Tibial nerve (tissue), 4 donors: ENCODE results near the gene CCDC107. TPM values are rescaled to one million over a fixed set of nuclear protein-coding genes. Genes with fewer than 3 reads are reported as not detected.

Source experiments
- DNase-seq, 2 donors: peaks; one replicate each; pipeline ENCODE4 v3.0.0-alpha.2; 2019; ENCODE audit warnings: low spot score in 2 of 2
- H3K27ac ChIP-seq, 4 donors: fragments of 200-600 bp; sonication (generic) in 3 of 4; one replicate each; pipeline ENCODE4 v1.5.1; 2017 to 2019; ENCODE audit warnings: mild to moderate bottlenecking in 1 of 4
- H3K27me3 ChIP-seq, 2 donors: fragments of 200-600 bp; sonication (generic) in 1 of 2; one replicate each; pipeline versions ENCODE4 v1.5.1 to v1.6.0; 2017 to 2019
- H3K36me3 ChIP-seq, 3 donors: fragments of 200-600 bp; sonication (generic); one replicate each; pipeline ENCODE4 v1.5.1; 2018 to 2019
- H3K4me1 ChIP-seq, 4 donors: fragments of 200-600 bp; sonication (generic) in 3 of 4; one replicate each; pipeline ENCODE4 v1.5.1; 2017 to 2019
- H3K4me3 ChIP-seq, 4 donors: fragments of 200-600 bp; sonication (generic) in 3 of 4; one replicate each; pipeline ENCODE4 v1.5.1; 2017 to 2019; ENCODE audit warnings: mild to moderate bottlenecking in 1 of 4, moderate library complexity in 1 of 4
- H3K9me3 ChIP-seq, 4 donors: fragments of 200-600 bp; sonication (generic) in 3 of 4; one replicate each; pipeline ENCODE4 v1.5.1; 2017 to 2019
- EP300 ChIP-seq, 2 donors: sonication (generic); formaldehyde crosslinking; IDR thresholded peaks; one replicate each; pipeline ENCODE4 v1.6.1; 2017; ENCODE audit warnings: antibody characterized with exemption in 2 of 2, mild to moderate bottlenecking in 1 of 2
- POLR2A ChIP-seq, 2 donors: fragments of 450-650 bp; IDR thresholded peaks; one replicate each; pipeline ENCODE4 v1.6.1; 2017; ENCODE audit warnings: antibody characterized with exemption in 2 of 2, mild to moderate bottlenecking in 2 of 2, moderate library complexity in 2 of 2
- WGBS, 2 donors: methylation state at CpG; one replicate each; pipeline ENCODE4 v1.1.5; 2018; 5-methylcytosine and 5-hydroxymethylcytosine counted together
- total RNA-seq, 4 donors: library from RNA; depleted of rRNA; stranded (reverse); fragments of >200 nt; gene quantifications; one replicate each; pipeline ENCODE4 v1.1.0, GENCODE V29; 2016
- TF ChIP-seq, protein P1 (sequence below), 5 experiments: fragments of 200-600 bp in 3 of 5; fragments of 450-650 bp in 2 of 5; sonication (generic) in 3 of 5; IDR thresholded peaks; one replicate each; pipeline ENCODE4 v1.5.1; 2016 to 2019; ENCODE audit warnings: antibody characterized with exemption in 5 of 5, mild to moderate bottlenecking in 3 of 5, moderate library complexity in 2 of 5

Gene CCDC107
- total RNA-seq, 4 donors from 2014 or later: 41.6 to 58.8 (median 47.8) TPM

DNA sequence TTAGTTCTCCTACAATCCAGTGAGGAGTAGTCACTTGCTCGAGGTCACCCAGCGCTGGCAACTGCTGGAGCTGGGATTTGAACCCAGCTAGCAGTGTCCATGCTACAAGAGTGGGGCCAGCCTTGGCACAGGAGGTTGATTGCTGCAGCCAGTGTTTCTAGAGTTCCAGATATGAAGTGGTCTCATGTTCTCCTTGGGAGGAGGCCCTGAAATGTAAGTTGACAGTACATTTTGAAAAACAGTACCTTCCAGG is 802 bp downstream of the CCDC107 start:
- no peak for DNase-seq
- no peak for TF ChIP-seq EP300 (IDR thresholded peaks at IDR 0.05)
- TF ChIP-seq, protein P1, sequence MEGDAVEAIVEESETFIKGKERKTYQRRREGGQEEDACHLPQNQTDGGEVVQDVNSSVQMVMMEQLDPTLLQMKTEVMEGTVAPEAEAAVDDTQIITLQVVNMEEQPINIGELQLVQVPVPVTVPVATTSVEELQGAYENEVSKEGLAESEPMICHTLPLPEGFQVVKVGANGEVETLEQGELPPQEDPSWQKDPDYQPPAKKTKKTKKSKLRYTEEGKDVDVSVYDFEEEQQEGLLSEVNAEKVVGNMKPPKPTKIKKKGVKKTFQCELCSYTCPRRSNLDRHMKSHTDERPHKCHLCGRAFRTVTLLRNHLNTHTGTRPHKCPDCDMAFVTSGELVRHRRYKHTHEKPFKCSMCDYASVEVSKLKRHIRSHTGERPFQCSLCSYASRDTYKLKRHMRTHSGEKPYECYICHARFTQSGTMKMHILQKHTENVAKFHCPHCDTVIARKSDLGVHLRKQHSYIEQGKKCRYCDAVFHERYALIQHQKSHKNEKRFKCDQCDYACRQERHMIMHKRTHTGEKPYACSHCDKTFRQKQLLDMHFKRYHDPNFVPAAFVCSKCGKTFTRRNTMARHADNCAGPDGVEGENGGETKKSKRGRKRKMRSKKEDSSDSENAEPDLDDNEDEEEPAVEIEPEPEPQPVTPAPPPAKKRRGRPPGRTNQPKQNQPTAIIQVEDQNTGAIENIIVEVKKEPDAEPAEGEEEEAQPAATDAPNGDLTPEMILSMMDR (IDR thresholded peaks at IDR 0.05): no peak
- TF ChIP-seq POLR2A (IDR thresholded peaks at IDR 0.05): no peak
- peak overlapping the region; percentile 58 to 94 (median 90) for H3K4me3 ChIP-seq
- no peaks in the 10 kb centered on the region for H3K27me3 ChIP-seq
- H3K9me3 ChIP-seq: no peaks in the 10 kb centered on the region
- peak overlapping the region; percentile 90 to 99 (median 92) for H3K27ac ChIP-seq
- WGBS, 2 donors: 0 to 6% methylated on average over 2 of the region's 2 CpGs
- H3K4me1 ChIP-seq: peaks cover 0 to 42% (median 10%) of the 10 kb centered on the region in 4 donors
- H3K36me3 ChIP-seq: peaks cover 0 to 14% (median 0%) of the 10 kb centered on the region in 3 donors

DNA sequence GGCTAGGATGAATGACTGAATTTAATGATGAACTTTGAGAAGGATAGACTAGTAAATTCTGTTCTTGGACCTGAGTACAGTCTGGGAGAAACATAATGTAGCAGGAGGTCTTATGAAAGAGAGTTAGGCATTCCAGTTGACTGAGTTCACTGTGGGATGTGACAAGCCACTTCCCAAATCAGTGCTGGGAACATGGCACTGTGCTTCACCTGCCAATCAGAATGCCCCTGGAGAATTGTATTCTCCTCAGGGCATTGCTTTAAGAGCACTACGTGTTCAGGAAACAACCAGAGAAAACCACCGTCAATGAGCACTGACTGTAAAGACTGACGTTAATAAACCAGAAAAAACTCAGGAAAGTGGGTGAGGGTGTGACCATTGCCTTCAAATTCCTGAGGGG is 1.2 kb downstream of the CCDC107 start:
- peak overlapping the region in 2 of 4 donors; percentile 58 to 94 for H3K4me3 ChIP-seq
- H3K4me1 ChIP-seq: peaks cover 0 to 42% (median 10%) of the 10 kb centered on the region in 4 donors
- H3K9me3 ChIP-seq: no peaks in the 10 kb centered on the region
- peaks cover 0 to 14% (median 0%) of the 10 kb centered on the region in 3 donors for H3K36me3 ChIP-seq
- peak in 1 of 2 donors; percentile 56 for TF ChIP-seq EP300 (IDR thresholded peaks at IDR 0.05)
- TF ChIP-seq, protein P1 (IDR thresholded peaks at IDR 0.05): no peak
- H3K27me3 ChIP-seq: no peaks in the 10 kb centered on the region
- WGBS, 2 donors: 58 to 69% methylated on average over 3 of the region's 3 CpGs
- no peak for DNase-seq
- H3K27ac ChIP-seq: peak overlapping the region; percentile 90 to 99 (median 92)

DNA sequence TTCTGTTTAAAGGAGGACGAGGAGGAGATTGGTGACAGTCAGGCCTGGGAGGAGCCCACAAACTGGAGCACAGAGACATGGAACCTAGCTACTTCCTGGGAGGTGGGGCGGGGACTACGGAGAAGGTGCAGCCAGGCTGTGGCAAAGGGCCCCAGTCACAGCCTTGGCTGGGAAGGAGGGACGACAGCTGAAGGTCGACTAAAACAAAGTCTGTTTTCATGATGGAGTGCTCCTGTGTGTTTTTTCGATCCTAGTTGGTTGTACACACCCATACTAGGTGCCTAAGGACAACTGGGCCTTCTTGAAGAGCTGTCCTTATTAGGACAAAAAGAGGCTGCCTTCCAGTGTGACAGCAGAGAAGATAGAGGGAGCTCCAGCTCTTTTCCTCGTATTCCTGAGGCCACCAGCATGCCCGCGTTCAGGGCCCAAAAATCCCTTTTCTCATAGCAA is 2.9 kb downstream of the CCDC107 start:
- TF ChIP-seq, protein P1 (IDR thresholded peaks at IDR 0.05): peak in 3 of 5 experiments; percentile 32 to 55 (median 46)
- TF ChIP-seq POLR2A (IDR thresholded peaks at IDR 0.05): no peak
- peak in 1 of 2 donors; percentile 32 for TF ChIP-seq EP300 (IDR thresholded peaks at IDR 0.05)
- WGBS, 2 donors: 38 to 47% methylated on average over 9 of the region's 9 CpGs
- Histone ChIP-seq H3K4me1 (peaks cover 0 to 52% (median 10%) of the 10 kb centered on the region in 4 donors), H3K27ac (peak overlapping the region; percentile 30 to 99 (median 70)), H3K9me3 (no peaks in the 10 kb centered on the region), H3K4me3 (no peak overlapping the region), H3K27me3 (no peaks in the 10 kb centered on the region), H3K36me3 (peaks cover 0 to 14% (median 0%) of the 10 kb centered on the region in 3 donors)
- no peak for DNase-seq

DNA sequence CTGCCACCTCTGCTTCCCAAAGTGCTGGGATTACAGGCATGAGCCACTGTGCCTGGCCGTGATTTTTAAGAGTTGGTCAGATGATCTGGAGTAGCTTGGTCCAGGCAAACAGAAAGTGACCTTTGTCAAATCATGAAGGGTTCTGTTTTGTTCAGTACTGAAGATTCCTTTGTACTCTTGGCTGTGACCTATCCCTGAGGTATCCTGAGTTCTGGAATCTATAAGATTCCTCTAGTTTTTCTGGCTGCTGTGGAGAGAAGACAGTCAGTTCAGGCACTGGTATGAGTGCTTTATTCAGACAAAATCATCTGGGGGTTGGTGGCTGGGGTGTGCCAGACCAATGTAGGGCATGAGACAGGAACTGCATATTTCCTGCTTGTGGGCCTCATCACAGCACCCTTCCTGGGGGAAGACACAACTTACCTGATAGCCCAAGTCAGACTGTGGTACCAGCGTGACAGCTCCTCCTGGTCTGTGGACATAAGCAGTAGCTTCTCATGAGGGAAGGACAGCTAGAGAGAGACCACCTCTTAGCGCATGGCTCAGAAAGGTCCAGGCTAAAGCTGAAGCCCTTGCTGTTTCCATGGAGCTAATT is 3.8 kb downstream of the CCDC107 start:
- TF ChIP-seq EP300 (IDR thresholded peaks at IDR 0.05) (no peak), POLR2A (IDR thresholded peaks at IDR 0.05) (no peak)
- TF ChIP-seq, protein P1 (IDR thresholded peaks at IDR 0.05): no peak
- Histone ChIP-seq H3K27me3 (no peaks in the 10 kb centered on the region), H3K9me3 (no peaks in the 10 kb centered on the region), H3K4me3 (no peak overlapping the region), H3K4me1 (peaks cover 0 to 52% (median 10%) of the 10 kb centered on the region in 4 donors), H3K36me3 (peaks cover 0 to 14% (median 0%) of the 10 kb centered on the region in 3 donors), H3K27ac (peak overlapping the region in 3 of 4 donors; percentile 48 to 99 (median 93))
- DNase-seq: no peak
- 65% methylated on average over 3 of the region's 3 CpGs for WGBS, 2 donors

DNA sequence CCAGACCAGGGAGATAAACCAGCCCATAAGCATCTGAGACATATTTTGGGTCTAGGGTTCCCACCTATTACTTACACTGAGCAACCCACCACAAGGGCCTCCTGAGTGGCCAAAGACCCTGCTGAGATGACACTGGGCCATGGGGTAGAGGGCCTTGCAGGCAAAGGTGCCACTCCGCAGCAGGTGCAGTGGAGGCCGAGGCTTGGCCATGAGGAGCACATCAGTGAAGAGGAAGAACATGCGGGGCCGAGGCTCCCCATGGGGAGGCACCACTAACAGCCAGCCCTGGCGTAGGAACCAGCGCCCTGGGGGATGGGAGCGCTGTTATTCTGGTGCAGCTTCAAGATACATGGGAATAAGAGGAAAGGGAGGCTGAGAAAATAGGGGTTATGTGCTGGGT is 4.3 kb downstream of the CCDC107 start:
- H3K4me1 ChIP-seq: peaks cover 0 to 46% (median 8%) of the 10 kb centered on the region in 4 donors
- 83 to 88% methylated on average over 7 of the region's 7 CpGs for whole genome bisulfite sequencing, 2 donors
- no peaks in the 10 kb centered on the region for H3K27me3 ChIP-seq
- H3K4me3 ChIP-seq: no peak overlapping the region
- H3K27ac ChIP-seq: peak overlapping the region in 2 of 4 donors; percentile 93 to 99
- DNase-seq: no peak
- TF ChIP-seq, protein P1 (IDR thresholded peaks at IDR 0.05): no peak
- TF ChIP-seq EP300 (IDR thresholded peaks at IDR 0.05): no peak
- TF ChIP-seq POLR2A (IDR thresholded peaks at IDR 0.05): no peak
- no peaks in the 10 kb centered on the region for H3K9me3 ChIP-seq
- peaks cover 0 to 14% (median 0%) of the 10 kb centered on the region in 3 donors for H3K36me3 ChIP-seq
